HEK293T (cell line): ENCODE results near the gene KRT7.

ENCODE experiments used
- BHLHE40 ChIP-seq: fragments of 450-650 bp; IDR thresholded peaks from 2 replicates; pipeline ENCODE4 v1.6.1; 2016; ENCODE audit warnings: mild to moderate bottlenecking, moderate library complexity, borderline replicate concordance
- FOXM1 ChIP-seq: fragments of 450-650 bp; IDR thresholded peaks from 2 replicates; pipeline ENCODE4 v1.6.1; 2017; ENCODE audit warnings: mild to moderate bottlenecking, borderline replicate concordance
- PKNOX1 ChIP-seq: fragments of 450-650 bp; IDR thresholded peaks from 2 replicates; pipeline ENCODE4 v1.6.1; 2016
- SP1 ChIP-seq: fragments of 450-650 bp; IDR thresholded peaks from 2 replicates; pipeline ENCODE4 v1.6.1; 2017
- ZNF384 ChIP-seq: fragments of 450-650 bp; IDR thresholded peaks from 2 replicates; pipeline ENCODE4 v1.6.1; 2016

- TF ChIP-seq FOXM1 (no peak), ZNF384 (no peak), SP1 (no peak), BHLHE40 (no peak), PKNOX1 (no peak)
These were observed 32.8 kb upstream of the KRT7 start for GRCh38 chr12:52200086-52200780.
